ENCODE results near the gene SCAMP2.

SCAMP2 gene

GRCh38 chr15:74829486-74829885 is 43.7 kb downstream of the SCAMP2 start:
- TF ChIP-seq GATA2 (IDR thresholded peaks at IDR 0.05; ENCODE audit: low read depth, low read length) (no peak), GATA3 (IDR thresholded peaks at IDR 0.05; ENCODE audit: low read depth, low read length) (no peak)

DNA sequence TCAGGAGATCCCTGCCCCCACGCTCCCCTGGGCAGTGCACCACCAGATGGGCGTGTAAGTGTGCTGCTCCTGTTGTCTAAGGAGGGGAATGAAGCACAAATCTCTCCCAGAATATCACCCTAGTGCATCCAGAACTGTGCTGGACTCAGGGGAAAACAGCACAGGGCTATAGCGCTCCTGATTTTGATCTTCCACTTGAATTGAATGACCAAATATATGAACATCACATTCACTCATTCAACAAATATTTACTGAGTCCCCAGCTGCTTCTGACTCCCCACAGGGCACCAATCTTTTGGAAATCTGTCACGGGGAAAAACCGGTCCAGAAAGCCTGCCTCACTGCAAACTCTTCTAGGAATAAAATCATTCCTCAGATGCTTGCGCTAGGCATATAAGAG is 44.3 kb downstream of the SCAMP2 start:
- TF ChIP-seq GATA2 (IDR thresholded peaks at IDR 0.05; ENCODE audit: low read depth, low read length) (no peak), GATA3 (IDR thresholded peaks at IDR 0.05; ENCODE audit: low read depth, low read length) (no peak)

GRCh38 chr15:74827614-74828013 is 45.6 kb downstream of the SCAMP2 start:
- TF ChIP-seq GATA2 (IDR thresholded peaks at IDR 0.05; ENCODE audit: low read depth, low read length), result no peak
- no peak for TF ChIP-seq GATA3 (IDR thresholded peaks at IDR 0.05; ENCODE audit: low read depth, low read length)

- TF ChIP-seq GATA3 (IDR thresholded peaks at IDR 0.05; ENCODE audit: low read depth, low read length) (no peak), GATA2 (IDR thresholded peaks at IDR 0.05; ENCODE audit: low read depth, low read length) (no peak)
Measured at GRCh38 chr15:74826921-74827320, 46.2 kb downstream of the SCAMP2 start.

GRCh38 chr15:74826364-74826819 is 46.8 kb downstream of the SCAMP2 start, which contains the start of gene CPLX3:
Gene CPLX3, plus strand, starts transcription at chr15:74826627. Its CDS starts 77 bp downstream, at chr15:74826704.
- TF ChIP-seq GATA2 (IDR thresholded peaks at IDR 0.05; ENCODE audit: low read depth, low read length), result no peak
- no peak for TF ChIP-seq GATA3 (IDR thresholded peaks at IDR 0.05; ENCODE audit: low read depth, low read length)

DNA sequence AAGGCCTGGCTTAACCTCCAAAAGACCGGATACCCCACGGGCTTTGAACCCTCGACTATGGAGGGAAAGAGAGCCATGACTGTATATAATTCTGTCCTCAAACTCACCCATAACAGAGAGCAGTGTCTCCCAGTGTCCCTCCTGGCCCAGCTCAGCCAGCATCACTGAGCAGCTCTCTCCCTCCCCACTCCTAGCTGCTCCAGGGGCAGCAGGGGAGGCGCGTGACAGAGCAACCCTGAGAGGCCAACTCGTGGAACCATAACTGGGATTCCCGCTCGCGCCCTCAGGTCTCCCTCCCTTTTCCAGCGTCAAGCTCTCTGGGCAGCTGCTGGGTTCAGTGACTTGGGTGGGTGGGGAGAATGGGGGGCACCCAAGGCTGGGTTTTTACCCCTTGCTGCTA is 47.3 kb downstream of the SCAMP2 start:
- TF ChIP-seq GATA2 (IDR thresholded peaks at IDR 0.05; ENCODE audit: low read depth, low read length) (no peak), GATA3 (IDR thresholded peaks at IDR 0.05; ENCODE audit: low read depth, low read length) (no peak)

DNA sequence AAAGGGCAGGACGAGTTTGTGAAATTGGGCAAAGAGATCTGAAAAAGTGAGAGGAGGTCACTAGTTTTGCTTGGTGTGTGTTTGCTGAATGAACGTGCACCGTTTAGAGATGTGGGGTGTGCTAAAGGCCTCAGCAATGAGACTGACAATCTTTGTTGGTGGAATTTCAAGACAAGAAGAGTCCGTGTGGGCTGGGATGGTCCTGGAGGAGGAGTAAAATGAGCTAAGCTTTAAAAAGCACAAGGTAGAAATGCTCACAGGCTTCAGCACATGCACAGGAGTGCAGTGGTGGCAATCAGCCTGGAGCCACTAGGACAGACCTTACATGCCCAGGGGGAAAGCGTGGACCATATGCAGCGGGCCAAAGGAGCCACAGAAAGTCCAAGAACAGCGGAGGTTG is 48.2 kb downstream of the SCAMP2 start:
- TF ChIP-seq GATA3 (IDR thresholded peaks at IDR 0.05; ENCODE audit: low read depth, low read length) (no peak), GATA2 (IDR thresholded peaks at IDR 0.05; ENCODE audit: low read depth, low read length) (no peak)

- TF ChIP-seq GATA3 (IDR thresholded peaks at IDR 0.05; ENCODE audit: low read depth, low read length) (no peak), GATA2 (IDR thresholded peaks at IDR 0.05; ENCODE audit: low read depth, low read length) (no peak)
Measured at GRCh38 chr15:74823324-74823723, 49.8 kb downstream of the SCAMP2 start.

DNA sequence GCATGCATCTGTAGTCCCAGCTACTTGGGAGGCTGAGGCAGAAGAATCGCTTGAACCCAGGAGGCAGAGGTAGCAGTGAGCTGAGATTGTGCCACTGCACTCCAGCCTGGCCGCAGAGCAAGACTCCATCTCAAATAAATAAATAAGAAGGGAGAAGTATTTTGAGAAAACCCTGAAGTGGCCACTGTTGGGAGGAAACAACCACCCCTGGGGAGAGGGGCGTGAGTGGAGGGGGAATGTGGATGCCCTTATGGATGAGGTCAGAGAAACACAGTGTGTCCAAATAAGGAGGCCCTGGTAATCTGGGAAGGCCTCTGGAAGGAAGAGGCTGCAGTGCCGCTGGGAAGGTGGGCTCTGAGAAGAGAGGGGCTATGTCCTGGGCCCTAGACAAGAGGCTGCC is 50.9 kb downstream of the SCAMP2 start:
- TF ChIP-seq GATA2 (IDR thresholded peaks at IDR 0.05; ENCODE audit: low read depth, low read length), result no peak
- TF ChIP-seq GATA3 (IDR thresholded peaks at IDR 0.05; ENCODE audit: low read depth, low read length), result no peak

GRCh38 chr15:74821790-74822158 is 51.4 kb downstream of the SCAMP2 start:
- no peak for TF ChIP-seq GATA3 (IDR thresholded peaks at IDR 0.05; ENCODE audit: low read depth, low read length)
- TF ChIP-seq GATA2 (IDR thresholded peaks at IDR 0.05; ENCODE audit: low read depth, low read length), result no peak

GRCh38 chr15:74821091-74821789 is 51.9 kb downstream of the SCAMP2 start:
- TF ChIP-seq GATA2 (IDR thresholded peaks at IDR 0.05; ENCODE audit: low read depth, low read length), result no peak
- TF ChIP-seq GATA3 (IDR thresholded peaks at IDR 0.05; ENCODE audit: low read depth, low read length), result no peak

GRCh38 chr15:74820056-74820455 is 53.1 kb downstream of the SCAMP2 start:
- TF ChIP-seq GATA3 (IDR thresholded peaks at IDR 0.05; ENCODE audit: low read depth, low read length), result no peak
- TF ChIP-seq GATA2 (IDR thresholded peaks at IDR 0.05; ENCODE audit: low read depth, low read length), result no peak

GRCh38 chr15:74817370-74817737 is 55.8 kb downstream of the SCAMP2 start:
- TF ChIP-seq GATA2 (IDR thresholded peaks at IDR 0.05; ENCODE audit: low read depth, low read length) (no peak), GATA3 (IDR thresholded peaks at IDR 0.05; ENCODE audit: low read depth, low read length) (no peak)

- TF ChIP-seq GATA3 (IDR thresholded peaks at IDR 0.05; ENCODE audit: low read depth, low read length) (no peak), GATA2 (IDR thresholded peaks at IDR 0.05; ENCODE audit: low read depth, low read length) (no peak)
Measured at GRCh38 chr15:74816624-74817369, 56.4 kb downstream of the SCAMP2 start.

DNA sequence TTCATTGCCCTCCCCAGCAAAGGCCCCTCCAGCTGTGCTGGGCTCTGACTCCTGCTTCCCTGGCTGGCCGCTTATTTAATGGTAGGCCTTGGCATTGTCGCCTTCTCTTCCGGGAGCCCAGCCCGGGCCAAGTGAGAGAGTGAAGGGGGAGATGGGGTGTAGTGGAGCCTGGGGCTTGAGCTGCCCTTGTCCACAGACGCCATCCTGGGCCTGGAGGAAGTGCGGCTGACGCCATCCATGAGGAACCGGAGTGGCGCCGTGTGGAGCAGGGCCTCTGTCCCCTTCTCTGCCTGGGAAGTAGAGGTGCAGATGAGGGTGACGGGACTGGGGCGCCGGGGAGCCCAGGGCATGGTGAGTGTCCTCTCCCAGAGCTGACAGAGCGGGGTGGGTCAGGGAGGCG is 57.2 kb downstream of the SCAMP2 start:
- TF ChIP-seq GATA2 (IDR thresholded peaks at IDR 0.05; ENCODE audit: low read depth, low read length) (no peak), GATA3 (IDR thresholded peaks at IDR 0.05; ENCODE audit: low read depth, low read length) (no peak)
